ENCODE data around the gene ALG6.
"Not testable (repeated sequence)": the region's sequence is repeated elsewhere in the genome, so short reads cannot be mapped to it uniquely, and the experiment has no call there.

Gene ALG6

DNA sequence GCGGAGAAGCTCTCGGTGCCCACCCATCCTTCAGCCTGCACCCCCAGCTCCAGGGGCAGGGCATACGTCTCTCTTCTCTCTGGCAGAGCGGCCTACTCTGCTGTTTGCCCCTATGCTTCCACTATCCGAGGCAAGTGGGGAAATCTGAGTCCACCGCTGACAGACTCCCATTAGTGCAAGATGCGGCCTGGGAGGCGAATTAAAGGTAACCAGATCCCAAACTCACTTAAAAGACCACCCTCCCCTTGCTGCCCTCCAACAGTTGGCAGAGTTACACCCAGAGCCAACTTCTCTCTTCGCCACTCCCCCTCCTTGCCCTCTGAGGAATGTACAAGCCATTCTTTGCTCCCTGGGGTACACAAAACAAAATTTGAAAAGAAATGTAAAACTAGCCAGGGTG is 38.6 kb upstream of the ALG6 start:
- DNase-seq, result no peak

- DNase-seq, result no peak
Measured at GRCh38 chr1:63329621-63330330, 37.7 kb upstream of the ALG6 start.

GRCh38 chr1:63330331-63330916 is 37.0 kb upstream of the ALG6 start:
- DNase-seq, result no peak

- DNase-seq, result no peak
Measured at GRCh38 chr1:63342402-63342801, 25.0 kb upstream of the ALG6 start.

- no peak for DNase-seq
Measured at GRCh38 chr1:63343922-63344321, 23.5 kb upstream of the ALG6 start.

DNA sequence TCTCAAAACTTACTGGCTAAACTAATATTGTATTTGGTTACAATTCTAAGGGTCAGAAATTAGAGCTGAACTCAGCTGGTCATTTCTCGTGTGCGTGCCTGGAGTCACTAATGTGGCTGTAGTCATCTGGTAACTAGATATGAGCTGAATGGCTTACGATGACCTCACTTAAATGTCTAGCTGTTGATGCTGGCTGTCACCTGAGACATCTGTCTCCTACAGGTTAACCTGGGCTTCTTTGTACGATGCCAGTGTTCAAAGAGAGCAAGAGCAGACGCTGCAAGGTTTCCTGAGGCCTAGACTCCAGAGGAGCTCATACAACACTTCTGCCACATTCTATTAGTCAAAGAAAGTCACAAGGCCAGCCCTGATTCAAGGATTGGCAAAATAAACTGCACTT is 17.1 kb upstream of the ALG6 start:
- no peak for DNase-seq

GRCh38 chr1:63352736-63353135 is 14.7 kb upstream of the ALG6 start:
- no peak for DNase-seq

GRCh38 chr1:63356234-63356633 is 11.2 kb upstream of the ALG6 start:
- DNase-seq, result not testable (repeated sequence)

DNA sequence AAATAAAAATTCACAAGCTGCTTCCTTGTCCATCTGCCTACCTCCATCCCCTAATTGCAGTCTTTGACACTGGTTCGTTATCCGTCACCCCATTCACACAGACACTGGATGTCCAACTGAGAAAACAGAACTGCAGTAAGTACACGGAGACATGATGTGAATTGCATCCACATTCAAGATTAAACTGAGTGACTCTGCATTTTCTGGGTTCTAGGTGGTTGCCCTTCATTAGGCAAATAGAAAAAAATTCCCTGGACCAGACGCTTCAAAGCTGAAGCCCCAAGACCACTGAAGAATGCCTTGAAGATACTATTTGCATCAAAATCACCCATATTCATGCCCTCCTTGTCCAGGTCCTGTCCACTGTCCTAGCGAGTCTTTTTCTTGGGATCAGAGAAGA is 7.9 kb upstream of the ALG6 start:
- DNase-seq, result no peak

- DNase-seq, result no peak
Measured at GRCh38 chr1:63362073-63362472, 5.4 kb upstream of the ALG6 start.

- DNase-seq, result no peak
Measured at GRCh38 chr1:63362578-63362977, 4.8 kb upstream of the ALG6 start.

DNA sequence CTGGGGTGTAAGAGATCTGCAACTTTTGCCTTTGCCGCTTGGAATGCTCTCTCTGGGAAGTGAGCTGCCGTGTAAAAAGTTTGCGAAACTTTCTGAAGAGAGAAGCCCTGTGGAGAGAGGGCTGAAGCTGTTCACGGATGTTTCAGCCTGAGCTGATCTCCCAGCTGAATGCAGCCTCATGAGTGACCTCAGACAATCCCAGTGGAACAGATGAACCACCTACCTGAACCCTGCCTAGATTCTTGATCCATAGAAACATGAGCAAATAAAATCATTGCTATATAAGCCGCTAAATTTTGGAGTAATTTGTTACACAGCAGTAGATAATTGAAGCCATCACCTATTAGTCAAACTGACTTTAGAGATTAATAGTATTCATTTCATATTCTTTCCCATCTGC is 4.4 kb upstream of the ALG6 start:
- no peak for DNase-seq

- no peak for DNase-seq
Measured at GRCh38 chr1:63366908-63367214, 566 bp upstream of the ALG6 start.

DNA sequence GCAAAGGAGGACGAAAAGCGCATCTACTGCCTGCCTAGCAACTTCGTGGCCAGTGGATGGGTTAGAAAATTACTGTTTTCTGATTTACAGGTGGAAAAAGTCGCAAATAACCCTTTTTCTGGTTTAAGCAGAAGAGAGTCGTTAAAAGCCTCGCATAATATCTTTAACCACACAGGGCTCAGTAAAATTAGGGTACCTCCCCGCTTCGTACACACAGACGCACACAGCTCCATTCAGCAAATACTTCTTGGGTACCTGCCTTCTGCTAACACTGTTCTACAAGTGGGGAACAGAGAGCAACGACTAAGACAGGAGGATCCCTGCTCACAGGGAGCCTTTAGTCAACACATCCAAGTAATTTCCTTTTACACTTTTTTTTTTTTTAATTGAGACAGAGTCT is 704 bp downstream of the ALG6 start:
- no peak for DNase-seq

GRCh38 chr1:63379583-63379982 is 12.2 kb downstream of the ALG6 start:
- no peak for DNase-seq

DNA sequence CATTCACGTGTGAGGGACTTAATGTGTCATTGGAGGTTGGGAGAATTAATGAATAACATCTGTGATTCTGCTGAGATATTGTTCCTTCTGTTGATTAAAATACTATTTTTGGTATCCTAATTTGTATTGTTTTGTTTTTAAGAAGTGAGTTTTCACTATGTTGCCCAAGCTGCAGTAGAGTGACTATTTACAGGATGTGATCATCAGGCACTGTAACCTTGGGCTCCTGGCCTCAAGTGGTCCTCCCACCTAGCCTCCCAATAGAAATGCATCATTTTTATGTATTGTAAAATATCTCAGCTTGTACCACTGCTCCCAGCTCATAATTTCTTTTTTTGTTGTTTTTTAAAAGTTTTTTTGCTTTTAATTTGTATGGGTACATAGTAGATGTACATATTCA is 14.3 kb downstream of the ALG6 start:
- DNase-seq, result no peak

- DNase-seq, result no peak
Measured at GRCh38 chr1:63401945-63402344, 34.5 kb downstream of the ALG6 start.

DNA sequence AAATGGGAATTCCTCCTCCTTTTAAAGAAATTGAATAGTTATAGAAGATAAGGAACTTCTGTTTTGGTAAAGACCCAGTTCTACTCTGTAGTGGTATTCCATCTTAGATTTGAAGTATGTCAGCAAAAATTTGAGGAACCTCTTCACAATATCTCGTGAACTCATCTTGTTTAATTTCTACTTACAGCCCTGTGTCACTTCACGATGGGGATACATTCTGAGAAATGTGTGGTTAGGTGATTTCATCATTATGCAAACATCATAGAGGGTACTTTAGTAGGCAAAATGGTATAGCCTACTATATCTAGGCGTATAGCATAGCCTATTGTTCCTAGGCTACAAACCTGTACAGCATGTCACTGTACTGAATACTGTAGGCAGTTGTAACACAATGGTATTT is 36.0 kb downstream of the ALG6 start:
- DNase-seq, result no peak

- DNase-seq, result no peak
Measured at GRCh38 chr1:63405021-63405420, 37.6 kb downstream of the ALG6 start.

GRCh38 chr1:63405987-63406386 is 38.6 kb downstream of the ALG6 start:
- no peak for DNase-seq

- DNase-seq, result no peak
Measured at GRCh38 chr1:63407002-63407401, 39.6 kb downstream of the ALG6 start.

GRCh38 chr1:63408331-63408730 is 40.9 kb downstream of the ALG6 start:
- no peak for DNase-seq

GRCh38 chr1:63411066-63411465 is 43.6 kb downstream of the ALG6 start:
- DNase-seq, result no peak

DNA sequence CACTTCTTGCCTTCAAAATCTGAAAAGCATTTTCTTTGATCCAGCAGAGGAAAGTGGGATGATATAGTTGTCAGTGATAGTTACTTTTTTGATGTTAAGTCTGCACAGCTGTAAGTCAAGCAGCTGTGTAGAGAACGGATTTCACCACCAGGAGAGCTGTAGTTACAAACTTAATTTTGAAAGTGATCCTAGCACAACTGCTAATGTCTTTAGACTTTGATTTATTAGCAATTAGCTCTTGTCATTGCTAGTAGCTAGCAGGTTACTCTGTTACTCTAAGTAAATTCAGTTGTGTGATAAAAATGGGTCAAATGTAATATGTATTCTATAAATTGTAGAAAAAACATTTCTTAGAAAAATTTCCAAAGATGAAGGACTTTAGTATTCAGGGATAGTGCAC is 46.0 kb downstream of the ALG6 start:
- no peak for DNase-seq

DNA sequence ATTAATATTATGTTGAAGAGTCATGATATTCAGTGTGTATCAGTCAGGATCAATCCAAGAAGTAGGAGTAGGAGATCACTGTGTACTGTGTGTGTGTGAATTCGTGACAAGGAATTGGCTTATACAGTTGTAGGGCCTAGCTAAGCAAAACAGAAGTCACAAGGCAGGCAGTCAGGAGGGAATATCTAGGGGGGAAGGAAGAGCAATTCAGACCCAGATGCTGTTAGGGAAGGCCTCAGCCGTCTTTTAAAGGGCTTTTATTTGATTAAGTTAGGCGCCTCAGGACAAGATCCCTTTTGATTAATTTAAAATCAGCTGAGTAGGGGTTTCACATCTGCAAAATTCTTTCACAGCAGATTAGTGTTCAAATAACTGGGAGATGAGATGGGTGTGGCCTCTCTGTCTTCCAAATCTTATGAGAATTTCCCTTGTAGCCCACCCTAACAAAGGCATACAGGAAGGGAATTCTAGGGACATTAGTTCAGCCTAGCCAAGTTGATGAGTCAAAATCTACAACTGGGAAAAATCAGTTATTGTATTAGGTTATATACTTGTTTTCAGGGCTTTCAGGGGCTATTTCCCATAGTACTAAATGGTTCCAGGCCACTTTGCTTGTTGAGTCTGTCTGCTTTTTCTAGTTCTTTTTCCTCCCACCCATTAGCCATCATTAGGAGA is 47.4 kb downstream of the ALG6 start:
- no peak for DNase-seq

Data from NCI-H446 treated with DMSO at 0.1 percent for 48 hours (cell line).